Endothelial cell (in vitro differentiated cells): ENCODE results near the gene LRRC49. TPM values are rescaled to one million over a fixed set of nuclear protein-coding genes. Genes with fewer than 3 reads are reported as not detected.
"Not testable (repeated sequence)": the region's sequence is repeated elsewhere in the genome, so short reads cannot be mapped to it uniquely, and the experiment has no call there.

ENCODE experiments used
- DNase-seq: peaks from one replicate; pipeline ENCODE4 v3.0.0; 2021; ENCODE audit warnings: low spot score
- H3K27ac Mint-ChIP-seq: one replicate; pipeline ENCODE4 v1.8.0; 2021; ENCODE audit warnings: mixed read lengths, inconsistent platforms; ENCODE audit not compliant: unreplicated experiment
- H3K27me3 Mint-ChIP-seq: one replicate; pipeline ENCODE4 v1.8.0; 2021; ENCODE audit warnings: mild to moderate bottlenecking, moderate library complexity, mixed read lengths, inconsistent platforms; ENCODE audit not compliant: unreplicated experiment
- H3K36me3 Mint-ChIP-seq: one replicate; pipeline ENCODE4 v1.8.0; 2021; ENCODE audit warnings: mild to moderate bottlenecking, low read depth, mixed read lengths, inconsistent platforms; ENCODE audit not compliant: unreplicated experiment
- H3K4me1 Mint-ChIP-seq: one replicate; pipeline ENCODE4 v1.8.0; 2021; ENCODE audit warnings: mild to moderate bottlenecking, mixed read lengths, inconsistent platforms; ENCODE audit not compliant: unreplicated experiment
- H3K4me3 Mint-ChIP-seq: one replicate; pipeline ENCODE4 v1.8.0; 2021; ENCODE audit warnings: mild to moderate bottlenecking, mixed read lengths, inconsistent platforms; ENCODE audit not compliant: unreplicated experiment
- H3K9me3 Mint-ChIP-seq: one replicate; pipeline ENCODE4 v1.8.0; 2021; ENCODE audit warnings: mixed read lengths, inconsistent platforms; ENCODE audit not compliant: unreplicated experiment
- total RNA-seq: library from RNA; stranded (reverse); fragmentation: NEBNext Ultra II Directional; extraction: Animal tissue kit (Norgen Biotek cat#: 25700); gene quantifications from one replicate; pipeline ENCODE4 v1.2.1, GENCODE V29; 2021; ENCODE audit not compliant: unreplicated experiment
- TF ChIP-seq, protein P1 (sequence below): fragments of 200-600 bp; sonication (generic); IDR thresholded peaks from one replicate; pipeline ENCODE4 v1.5.0; 2021; ENCODE audit warnings: antibody characterized with exemption; ENCODE audit not compliant: unreplicated experiment

The LRRC49 gene
- total RNA-seq, 1 donor from 2014 or later, result 4.2 TPM

DNA sequence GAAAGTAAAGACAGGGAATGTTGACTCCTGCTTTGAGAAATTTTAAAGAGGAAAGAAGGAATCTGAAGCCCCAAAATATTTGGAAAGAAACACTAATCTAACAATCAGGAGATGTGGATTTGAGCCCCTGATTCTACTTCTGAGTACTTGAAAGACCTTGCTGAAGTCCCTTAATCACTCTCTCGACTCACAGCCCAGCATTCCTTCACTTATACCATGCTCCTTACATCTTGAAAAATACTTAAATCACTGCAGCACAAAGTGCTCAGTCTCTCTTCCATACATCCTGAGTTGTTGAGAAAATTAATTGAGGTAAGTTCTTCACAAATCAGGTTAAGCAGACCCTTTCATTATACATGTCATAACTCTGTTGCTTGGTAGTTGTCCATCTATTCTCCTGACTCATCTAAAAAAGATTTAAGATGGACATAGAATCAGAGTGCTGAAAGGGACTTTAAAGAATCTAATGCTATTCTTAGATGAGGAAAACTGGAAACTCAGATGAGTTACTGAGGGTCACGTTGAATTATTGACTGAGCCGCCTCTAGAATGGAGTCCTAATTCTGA is 149.8 kb downstream of the LRRC49 start:
- Mint-ChIP-seq H3K9me3 (no peaks in the 10 kb centered on the region), H3K4me3 (no peak overlapping the region), H3K36me3 (no peaks in the 10 kb centered on the region), H3K4me1 (no peaks in the 10 kb centered on the region), H3K27ac (no peak overlapping the region), H3K27me3 (no peaks in the 10 kb centered on the region)
- DNase-seq, result no peak
- TF ChIP-seq, protein P1, sequence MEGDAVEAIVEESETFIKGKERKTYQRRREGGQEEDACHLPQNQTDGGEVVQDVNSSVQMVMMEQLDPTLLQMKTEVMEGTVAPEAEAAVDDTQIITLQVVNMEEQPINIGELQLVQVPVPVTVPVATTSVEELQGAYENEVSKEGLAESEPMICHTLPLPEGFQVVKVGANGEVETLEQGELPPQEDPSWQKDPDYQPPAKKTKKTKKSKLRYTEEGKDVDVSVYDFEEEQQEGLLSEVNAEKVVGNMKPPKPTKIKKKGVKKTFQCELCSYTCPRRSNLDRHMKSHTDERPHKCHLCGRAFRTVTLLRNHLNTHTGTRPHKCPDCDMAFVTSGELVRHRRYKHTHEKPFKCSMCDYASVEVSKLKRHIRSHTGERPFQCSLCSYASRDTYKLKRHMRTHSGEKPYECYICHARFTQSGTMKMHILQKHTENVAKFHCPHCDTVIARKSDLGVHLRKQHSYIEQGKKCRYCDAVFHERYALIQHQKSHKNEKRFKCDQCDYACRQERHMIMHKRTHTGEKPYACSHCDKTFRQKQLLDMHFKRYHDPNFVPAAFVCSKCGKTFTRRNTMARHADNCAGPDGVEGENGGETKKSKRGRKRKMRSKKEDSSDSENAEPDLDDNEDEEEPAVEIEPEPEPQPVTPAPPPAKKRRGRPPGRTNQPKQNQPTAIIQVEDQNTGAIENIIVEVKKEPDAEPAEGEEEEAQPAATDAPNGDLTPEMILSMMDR, result no peak

DNA sequence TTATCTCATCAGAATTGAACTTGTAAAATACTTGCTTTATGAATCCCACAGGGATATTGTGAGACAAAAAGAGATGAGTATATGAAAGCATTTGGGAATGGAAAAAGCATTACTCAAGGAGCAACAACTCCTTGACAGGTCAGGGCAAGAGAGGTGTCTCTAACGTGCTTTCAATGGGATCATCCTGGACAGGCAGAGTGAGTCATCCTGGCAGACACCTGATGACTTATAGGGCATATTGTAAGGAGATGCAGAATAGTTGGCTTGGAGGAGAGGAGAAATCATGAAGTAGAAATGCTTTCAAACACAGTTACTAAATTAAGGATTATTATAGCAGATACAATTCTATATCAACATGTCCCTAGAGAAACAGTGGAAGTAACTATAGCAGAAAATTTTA is 150.7 kb downstream of the LRRC49 start:
- TF ChIP-seq, protein P1, result no peak
- Mint-ChIP-seq H3K36me3 (no peaks in the 10 kb centered on the region), H3K27me3 (no peaks in the 10 kb centered on the region), H3K4me3 (no peak overlapping the region), H3K27ac (no peak overlapping the region), H3K9me3 (no peaks in the 10 kb centered on the region), H3K4me1 (no peaks in the 10 kb centered on the region)
- no peak for DNase-seq

DNA sequence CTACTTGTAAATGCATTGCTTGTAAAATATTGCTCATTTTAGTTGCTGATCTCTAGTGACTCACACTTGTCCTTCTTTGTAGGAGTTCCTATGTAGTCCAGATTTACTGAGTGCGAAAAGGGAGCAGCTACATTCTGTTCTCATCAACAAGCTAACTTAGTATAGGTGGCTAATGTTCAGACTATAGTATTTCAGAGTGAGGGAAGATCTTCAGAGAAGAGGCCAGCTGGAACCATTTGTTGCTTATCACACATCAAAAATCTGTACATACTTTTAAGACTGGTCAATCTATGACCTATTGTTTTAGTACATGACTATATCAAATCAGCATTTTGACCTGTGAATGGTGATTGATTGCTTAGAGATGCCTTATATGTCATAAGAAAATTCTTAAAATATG is 151.4 kb downstream of the LRRC49 start:
- Mint-ChIP-seq H3K27me3 (no peaks in the 10 kb centered on the region), H3K4me3 (no peak overlapping the region)

DNA sequence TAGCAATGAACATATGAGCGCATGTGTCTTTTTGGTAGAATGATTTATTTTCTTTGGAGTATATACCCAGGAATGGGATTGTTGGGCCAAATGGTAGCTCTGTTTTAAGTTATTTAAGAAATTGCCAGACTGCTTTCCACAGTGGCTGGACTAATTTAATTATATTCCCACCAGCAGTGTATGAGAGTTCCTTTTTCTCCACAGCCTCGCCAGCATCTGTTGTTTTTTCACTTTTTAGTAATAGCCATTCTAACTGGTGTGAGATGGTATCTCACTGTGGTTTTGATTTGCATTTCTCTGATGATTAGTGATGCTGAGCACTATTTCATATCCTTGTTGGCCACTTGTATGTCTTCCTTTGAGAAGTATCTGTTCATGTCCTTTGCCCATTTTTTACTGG is 153.5 kb downstream of the LRRC49 start:
- not testable (repeated sequence) for H3K4me1 Mint-ChIP-seq, H3K27ac Mint-ChIP-seq, H3K27me3 Mint-ChIP-seq, H3K9me3 Mint-ChIP-seq, DNase-seq, H3K4me3 Mint-ChIP-seq, H3K36me3 Mint-ChIP-seq

More for the DNA sequence above, 151.4 kb downstream of the LRRC49 start:
- Mint-ChIP-seq H3K4me1 (no peaks in the 10 kb centered on the region), H3K9me3 (no peaks in the 10 kb centered on the region), H3K27ac (no peak overlapping the region), H3K36me3 (no peaks in the 10 kb centered on the region)
- no peak for DNase-seq
- TF ChIP-seq, protein P1, result no peak

DNA sequence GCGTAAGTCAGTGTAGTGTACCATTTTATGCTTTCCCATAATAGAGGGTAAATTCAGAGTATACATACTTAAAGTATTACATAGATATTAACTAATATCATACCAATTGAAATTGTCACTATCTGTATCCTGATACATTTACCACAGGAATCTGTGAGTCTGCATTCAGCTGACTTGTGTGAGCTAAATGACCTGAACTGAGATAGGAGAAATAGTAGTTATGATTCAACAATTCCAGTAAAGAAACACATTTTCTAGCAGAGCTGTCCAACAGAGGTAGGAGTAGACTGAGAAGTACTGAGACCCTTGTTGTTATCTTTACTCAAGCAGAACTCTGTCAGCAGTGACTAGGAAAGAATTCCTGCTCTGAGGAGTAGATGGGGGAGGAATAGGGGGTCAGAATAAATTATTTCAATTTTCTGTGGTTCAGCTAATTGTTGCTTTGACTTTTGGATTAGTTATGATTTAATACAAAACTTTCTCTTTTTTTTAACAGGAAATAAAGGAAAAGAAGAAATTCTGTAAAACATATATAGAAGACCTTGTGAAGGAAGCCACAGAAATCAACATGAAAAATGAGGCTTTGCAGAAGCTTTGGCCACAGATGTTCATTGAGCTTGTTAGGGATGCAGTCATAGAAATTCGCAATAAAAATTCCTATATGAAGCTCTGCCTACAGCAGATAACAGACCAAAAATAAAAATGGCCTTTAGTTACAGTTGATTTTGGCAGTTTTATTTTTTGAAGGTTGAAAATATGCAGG is 156.5 kb downstream of the LRRC49 start:
- Mint-ChIP-seq H3K4me1 (no peaks in the 10 kb centered on the region), H3K27me3 (no peaks in the 10 kb centered on the region), H3K9me3 (no peaks in the 10 kb centered on the region), H3K4me3 (no peak overlapping the region), H3K36me3 (no peaks in the 10 kb centered on the region), H3K27ac (no peak overlapping the region)
- TF ChIP-seq, protein P1, result no peak
- no peak for DNase-seq
